Measurements from ENCODE around the gene HOXC9.

Gene HOXC9

DNA sequence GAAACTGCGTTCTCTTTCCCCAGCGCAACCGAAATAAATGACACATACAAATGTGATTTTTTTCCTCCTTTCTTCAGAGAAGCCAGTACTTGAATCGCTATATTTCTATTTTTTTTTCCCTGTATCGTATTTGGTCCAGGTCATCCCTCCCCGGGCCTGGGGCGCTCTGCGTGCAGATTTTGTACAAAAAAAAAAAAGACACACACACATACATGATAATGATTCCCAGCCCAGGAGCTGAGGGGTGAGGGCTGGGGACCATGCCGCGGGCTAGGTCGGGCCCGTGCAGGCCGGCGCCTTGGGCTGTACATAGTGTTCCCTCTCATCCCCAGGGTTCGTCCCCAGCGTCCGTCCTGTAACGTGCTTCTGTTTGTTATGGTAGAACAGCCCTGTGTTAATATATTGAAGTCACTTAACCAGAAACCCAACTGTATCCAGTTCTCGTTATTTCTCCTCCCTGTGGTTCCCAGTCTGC, 3.0 kb downstream of the HOXC9 start:
- DNase-seq = no peak

DNA sequence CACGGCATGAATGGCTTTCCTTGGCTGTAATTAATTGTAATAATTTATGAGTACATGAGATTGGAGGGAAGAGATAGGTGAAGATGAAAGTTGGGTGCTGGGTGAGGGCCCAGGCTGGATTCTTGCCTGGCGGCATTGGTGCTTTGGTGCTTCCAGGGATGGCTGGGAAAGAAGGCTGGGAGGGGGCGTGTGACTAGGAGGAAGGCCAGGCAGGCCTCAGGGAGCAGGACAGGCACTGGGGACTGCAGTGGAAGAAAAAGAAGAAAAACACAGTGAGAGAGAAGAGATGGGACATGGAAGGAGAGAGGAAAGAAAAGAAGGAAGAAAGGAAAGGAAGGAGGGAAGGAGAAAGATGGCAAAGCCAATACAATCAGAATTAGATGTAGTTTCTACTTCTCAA, 3.7 kb downstream of the HOXC9 start:
- DNase-seq = no peak

DNA sequence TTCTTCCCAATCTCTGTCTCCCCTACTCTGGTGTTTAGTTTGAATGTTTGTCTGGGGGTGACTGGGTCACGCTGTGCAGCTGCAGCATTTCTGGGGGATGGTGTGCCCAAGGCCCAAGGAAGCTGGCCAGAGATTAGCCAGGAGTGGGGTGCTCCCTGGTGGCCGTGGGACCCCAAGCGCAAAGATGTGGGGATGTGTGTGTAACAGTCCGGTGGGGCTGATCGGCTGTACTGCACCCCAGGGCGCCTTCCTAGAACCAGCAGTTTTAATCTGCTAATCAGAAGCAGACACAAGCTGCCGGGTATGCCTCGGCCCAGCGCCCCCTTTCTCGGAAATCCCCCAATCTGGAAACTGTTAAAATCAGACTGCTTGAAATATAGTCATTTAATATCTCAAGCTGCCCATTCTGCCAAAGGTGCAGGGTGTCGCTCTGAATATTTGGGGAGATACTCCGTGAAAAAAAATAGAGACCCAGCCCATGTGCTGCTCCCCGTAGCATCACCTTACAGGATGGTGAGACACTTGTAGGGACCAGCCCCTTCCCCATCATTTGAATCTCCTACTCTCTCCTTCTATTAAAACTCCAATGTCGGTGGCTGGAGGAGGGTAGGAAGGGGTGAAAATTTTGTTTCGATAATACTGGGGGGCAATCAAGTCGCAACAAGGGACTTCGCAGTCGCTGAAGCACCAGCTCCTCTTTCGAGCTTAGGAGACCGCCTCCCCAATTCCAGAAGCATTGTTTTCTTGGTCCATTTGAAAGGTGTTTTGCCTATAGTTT, 4.3 kb downstream of the HOXC9 start:
- DNase-seq = peak; percentile 42

DNA sequence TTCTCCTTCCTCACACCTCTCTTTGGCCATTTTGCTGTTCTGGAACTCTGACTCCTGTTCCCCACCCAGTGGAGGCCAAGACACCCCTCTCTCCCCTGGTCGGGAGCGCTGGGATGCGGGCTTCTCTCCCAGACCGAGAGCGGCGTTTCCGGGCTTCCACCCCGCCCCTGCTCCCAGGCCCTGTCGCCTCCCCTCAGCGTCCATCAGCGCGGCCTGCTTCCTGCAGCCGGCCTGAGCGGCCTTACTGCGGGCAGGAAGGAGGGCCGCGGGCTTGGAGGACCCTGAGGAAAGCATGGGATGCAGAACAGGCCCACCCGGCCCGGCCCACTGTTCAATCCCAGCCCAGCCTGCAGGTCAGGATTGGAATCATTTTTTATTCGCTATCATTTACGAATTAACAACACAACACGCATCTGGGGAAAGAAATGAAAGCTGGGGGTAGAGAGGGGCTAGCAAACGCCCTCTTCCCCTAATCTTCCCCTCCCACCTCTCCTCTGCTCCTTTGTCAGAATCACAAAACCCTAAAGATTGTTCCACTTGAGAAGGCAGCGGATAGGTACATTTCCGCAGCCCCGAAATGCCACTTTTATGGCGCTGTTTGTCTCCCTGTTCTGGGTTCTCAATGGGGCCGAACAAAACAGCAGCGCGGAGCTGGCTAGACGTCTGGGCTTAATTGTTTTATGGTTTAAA, 5.0 kb downstream of the HOXC9 start:
- DNase-seq = peak; percentile 45

DNA sequence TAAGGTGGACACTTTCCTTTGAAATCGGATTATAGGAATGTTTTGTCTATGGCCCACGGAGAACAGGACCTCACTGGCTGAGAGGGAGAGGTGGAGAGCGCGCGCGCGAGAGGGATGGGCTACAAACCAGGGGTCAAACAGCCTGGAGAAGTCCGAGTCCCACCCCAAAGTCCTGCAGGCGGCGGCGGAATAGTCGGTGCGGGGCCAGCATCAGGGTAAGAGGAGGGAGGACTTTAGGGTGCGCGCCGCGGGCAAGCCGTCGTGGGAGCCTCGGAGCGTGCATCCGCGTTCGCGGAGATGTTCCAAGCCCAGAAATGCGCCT, 5.5 kb downstream of the HOXC9 start:
- DNase-seq = no peak

DNA sequence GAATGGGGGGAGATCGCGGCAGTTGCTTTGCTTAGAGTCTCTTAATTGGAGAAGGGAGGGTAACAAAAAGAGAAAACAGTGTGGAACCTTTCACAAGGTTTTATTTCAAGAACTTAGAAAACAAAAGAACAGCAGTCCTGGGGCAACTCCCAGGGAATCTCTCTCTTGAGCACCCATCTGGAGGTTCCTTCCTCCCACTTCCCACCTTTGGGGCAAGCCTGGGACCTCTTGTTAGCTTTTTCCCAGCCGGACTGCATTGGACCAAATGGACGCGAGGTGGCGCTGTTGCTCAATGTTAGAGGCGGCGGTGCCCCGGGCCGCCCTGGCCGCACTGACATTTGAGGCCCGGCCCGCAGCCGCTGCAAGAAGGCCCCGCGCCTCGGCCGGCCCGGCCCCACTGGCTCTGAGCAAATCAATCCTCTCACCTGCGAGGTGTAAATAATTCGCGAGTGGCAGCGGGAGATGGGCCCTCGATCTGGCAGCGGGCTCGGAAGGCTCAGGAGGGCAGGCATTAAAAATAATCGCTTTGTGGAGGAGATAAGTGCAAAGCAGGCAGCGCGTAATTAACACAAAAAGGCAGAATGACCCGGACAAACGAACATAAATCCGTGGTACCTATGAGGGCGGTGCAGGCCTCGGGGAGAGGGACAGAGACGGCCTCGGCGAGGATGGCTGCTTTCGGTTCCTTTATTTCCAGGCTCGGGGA, 6.0 kb downstream of the HOXC9 start:
- peak; percentile 83 for DNase-seq

DNA sequence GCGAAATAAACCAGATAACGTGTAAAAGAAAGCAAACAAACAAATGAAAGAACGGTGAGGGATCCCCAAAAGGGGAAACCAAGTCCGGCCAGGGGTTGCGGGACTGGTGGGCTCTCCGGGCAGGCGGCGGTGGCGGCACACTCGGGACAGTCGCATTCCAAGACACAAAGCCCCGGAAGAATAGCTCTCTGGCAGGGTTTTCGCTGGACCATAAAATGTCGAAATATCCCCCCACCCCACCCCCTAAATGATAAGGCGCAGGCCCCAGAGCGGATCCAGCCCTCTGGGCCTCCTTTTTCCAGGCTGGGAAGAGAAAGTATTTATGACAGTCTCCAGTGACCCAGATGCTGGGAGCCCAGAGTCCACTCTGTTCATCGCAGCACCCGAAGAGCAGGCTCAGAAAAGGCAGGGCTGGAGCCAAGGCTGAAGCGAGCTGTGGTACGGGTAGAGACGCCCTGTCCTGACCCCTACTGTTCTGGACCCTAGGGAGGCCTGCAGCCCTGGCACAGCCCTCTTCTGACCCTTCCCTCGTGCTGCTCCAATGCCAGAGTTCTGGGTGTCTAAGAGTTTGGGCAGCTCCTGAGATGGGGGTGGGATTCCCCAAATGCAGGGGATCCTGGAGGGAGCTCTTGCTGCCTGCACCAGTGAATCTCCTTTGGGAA, 6.7 kb downstream of the HOXC9 start:
- DNase-seq = no peak

DNA sequence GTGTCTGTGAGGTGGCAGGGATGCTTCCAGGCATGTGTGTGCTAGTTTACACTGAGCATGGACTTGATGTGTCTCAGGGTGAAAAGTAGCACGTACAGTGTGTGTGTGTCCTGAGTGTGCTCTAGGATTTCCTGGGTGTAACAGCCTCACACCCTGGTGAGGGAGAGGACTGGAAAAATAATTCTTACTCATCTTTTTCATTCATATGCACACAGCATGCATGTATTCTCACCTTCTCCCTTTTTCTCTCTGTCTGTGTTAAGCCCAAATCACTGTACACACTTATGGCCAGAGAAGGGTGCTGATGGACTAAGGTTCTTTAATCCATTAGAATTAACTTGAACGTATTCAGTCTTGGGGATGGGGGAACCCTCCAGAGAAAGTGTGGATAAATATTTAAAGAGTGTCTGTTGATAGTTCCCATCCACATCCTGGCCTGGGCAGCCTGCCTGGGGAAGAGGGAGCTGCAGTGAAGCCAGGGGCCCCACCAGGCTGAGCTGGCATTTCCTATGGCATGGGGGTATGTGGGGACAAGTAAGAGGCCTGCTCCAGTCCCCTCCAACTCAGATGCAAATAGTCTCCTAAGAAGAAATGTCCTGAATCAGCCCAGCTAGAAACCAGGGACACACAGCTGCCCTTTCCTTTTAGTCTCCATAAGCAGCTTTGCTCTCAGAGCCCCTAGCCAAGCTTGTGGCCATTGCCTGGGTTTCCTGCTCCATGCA, 7.7 kb downstream of the HOXC9 start:
- no peak for DNase-seq

DNA sequence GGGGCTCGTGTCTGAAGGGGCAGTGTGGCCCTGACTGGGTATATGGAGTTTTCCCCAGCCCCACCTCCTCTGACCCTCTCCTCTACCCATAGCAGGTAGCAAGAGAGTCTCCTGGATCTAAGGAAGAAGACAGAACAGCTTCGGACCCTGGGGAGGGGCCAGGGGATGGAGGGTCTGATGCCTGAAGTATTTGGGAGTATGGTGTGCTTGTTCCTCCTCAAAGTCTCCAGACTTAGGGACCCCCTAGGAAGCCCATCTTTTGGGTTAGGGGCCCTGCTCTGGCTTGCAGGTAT, 8.2 kb downstream of the HOXC9 start:
- no peak for DNase-seq

DNA sequence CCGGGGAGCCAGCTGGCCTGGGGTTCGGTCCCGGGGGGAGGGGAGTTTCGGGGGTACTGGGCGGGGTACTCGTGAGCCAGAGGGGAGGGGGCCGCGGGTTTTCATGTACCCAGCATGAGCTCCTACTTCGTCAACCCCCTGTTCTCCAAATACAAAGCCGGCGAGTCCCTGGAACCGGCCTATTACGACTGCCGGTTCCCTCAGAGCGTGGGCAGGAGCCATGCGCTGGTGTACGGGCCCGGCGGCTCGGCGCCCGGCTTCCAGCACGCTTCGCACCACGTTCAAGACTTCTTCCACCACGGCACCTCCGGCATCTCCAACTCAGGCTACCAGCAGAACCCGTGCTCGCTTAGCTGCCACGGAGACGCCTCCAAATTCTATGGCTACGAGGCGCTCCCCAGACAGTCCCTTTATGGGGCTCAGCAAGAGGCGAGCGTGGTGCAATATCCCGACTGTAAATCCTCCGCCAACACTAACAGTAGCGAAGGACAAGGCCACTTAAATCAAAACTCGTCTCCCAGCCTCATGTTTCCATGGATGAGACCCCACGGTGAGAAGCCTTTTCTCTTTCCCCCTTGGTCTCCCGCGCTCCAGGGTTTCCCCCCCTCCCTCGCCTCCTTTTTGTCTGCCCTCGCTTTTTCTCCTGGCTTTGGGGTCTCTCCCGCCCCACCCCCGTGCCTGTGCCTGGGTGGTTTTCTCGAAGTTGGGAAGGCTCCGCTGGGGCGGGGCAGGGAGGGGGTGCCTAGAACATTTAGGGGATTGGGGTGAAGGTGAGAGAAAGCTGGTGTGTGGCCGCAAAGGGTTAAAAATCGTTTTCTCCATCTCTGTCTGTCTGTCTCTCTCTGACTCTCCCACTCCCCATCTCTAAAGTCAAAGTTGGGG, 9.5 kb downstream of the HOXC9 start:
- DNase-seq = no peak

DNA sequence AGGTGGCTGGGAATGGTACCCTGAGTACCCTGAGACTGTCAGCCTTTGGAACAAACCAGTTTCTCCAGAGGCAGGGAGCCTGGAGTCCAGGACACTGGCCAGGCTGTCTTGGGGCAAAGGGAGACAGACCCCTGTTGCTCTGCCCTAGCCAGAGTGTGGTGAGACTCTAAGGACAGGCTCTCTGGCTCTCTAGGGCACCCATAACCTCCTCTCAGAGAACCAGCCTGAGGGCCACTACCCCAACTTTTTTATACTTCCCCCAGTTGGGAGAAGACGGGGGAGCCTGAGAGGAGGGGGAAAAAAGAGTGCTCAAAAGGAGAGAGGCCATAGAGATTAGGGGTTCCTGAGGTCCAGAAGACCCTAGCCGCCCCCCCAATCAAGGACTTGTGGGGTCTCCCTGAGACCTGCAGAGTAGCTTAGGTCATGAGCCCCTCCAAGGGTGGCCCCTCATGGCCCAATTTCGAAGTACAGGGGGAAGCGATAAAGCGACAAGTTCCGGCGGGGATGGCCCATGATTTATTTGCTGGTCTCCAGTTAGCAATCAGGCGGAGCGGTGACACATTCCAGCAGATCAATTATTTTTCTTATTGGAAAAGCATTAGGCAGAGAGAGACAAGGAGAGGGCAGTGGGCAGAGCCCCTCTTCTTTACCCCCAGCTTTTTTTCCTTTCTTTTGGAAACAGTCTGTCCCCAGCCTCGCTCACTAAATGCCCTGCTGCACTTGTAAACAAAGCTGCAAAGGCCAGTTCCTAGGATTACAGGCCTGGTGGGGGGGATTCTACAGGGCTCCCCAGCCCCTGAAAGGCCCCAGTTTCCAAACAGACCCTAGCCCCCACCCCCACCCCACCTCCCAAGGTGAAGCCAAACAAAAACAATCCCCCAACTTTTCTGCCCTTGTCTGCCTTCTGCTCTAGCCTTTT, 10.4 kb downstream of the HOXC9 start:
- no peak for DNase-seq

DNA sequence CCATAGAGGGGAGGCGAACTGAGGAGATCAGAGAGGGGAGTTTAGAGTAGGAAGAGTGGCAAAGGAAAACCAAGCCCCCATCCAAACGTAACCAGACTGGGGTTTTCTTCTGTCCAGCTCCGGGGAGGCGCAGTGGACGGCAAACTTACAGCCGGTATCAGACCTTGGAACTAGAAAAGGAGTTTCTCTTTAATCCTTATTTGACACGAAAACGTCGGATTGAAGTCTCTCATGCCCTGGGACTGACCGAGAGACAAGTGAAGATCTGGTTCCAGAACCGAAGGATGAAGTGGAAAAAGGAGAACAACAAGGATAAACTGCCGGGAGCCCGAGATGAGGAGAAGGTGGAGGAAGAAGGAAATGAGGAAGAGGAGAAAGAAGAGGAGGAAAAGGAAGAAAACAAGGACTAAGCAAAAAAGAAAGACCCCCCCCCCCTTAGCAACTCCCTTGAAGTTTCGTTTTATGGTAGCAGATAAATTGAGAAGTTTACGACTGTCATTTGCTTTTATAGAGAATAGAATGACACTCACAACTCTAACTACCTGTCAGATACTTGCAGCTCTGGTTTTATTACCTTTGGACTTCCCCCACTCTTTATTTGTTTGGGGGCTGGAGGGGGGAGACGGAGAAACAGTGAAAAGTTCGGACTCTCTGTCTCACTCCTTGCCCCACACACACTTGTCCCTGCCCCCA, 11.2 kb downstream of the HOXC9 start:
- no peak for DNase-seq

DNA sequence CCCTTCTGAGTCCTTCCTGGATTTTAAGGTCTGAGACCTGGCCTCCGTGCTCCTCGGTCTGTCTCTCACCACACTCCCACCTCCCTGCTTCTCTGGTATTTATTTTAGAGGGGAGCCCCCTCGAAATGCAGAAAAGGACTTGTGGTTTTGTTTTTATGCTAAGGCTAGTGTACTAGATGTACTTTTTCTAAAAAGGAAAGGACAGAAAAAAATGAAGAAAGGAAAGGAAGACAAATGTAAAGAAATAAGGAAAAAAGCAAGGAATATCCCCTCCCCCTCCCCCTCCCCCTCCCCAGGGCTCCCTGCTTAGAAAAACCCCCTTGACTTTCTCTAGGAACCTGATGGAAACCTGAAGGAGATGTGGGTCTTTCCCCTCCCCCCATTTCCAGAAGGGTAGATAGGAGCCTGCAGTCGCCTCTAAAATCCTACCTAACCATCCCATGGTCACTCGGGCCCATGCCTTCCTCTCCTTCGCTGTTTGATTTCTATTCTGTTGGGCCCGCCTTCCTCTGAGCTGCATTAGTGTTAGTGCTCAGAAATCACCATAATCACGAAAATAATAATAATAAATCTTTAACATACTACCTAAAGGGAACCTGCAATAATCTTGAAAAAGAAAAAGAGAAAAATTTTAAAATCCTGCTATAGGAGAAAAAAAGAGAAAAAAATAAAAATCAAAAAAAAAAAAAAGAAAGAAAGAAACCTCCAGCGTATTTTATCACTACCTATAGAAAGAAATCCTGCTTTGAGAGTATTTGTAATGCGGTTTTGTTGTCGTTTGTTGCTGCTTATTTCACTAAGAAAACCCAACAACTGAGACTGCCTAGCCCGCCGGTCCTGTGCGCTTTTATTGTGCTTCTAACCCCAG, 11.9 kb downstream of the HOXC9 start:
- DNase-seq = no peak

DNA sequence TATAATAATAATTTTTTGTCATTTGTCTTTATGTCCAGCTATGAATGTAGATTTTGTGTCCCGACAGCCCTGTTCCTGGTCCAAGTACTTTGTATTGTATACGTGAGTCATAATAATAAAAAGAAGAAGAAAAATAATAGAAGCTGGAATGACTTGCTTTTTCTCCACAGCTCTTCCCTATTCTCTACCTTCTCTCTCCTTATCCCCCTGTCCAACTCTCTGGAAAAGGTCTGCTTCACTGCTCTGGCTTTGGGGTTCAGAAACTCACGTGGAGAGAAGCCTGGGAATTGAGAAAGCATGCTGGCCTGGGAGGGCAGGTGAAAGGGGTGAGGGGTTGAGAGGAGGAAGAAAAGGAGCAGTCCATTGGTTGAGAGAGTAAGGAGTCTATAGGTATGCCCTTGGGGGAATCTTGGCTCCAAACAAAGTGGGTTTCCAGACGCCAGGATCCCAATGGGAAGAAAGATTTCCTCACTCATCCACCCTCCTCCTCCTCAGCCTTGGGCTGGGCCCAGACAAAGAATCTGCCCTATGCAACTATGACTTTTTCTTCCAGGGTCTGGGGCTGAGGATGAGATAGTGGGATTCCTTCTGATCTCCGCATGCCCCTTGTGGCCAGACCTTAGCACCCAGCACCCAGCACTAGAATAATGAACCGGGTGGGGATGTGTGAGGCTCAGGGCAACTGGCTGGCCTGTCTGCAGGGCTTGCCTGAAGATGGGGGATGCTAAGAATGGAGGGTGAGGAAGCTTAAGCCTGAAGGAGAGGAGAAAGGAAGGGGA, 12.9 kb downstream of the HOXC9 start:
- no peak for DNase-seq

DNA sequence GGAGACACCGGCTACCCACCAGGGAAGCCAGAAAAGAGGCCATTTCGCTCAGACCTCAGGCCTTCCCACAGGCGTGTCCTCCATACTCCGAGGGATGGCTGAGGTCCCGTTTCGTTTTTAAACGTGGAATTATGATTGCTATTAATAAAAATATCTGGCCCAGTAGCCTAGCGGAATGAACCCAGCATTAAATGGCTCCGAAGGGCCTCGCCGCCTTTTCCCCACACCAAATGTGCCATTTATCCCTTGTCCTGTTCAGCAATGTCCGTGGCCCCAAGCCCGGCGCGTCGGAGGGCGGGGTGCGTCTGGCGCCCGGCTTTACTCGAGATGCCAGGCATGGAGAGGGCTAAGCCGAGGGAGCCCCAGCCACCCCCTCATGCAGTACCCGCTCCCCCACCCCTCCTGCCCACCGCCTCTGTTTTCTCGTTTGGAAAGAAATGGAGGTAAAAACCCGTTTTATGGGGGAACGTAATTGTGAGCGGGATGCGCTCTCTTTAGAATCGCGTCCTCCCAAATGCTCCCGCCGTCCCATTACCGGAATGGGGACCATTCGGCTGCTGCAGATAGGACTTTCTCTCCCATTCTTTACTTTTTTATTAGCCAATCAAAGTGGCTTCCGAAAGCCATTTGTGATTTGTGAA, 14.5 kb downstream of the HOXC9 start:
- DNase-seq = no peak

DNA sequence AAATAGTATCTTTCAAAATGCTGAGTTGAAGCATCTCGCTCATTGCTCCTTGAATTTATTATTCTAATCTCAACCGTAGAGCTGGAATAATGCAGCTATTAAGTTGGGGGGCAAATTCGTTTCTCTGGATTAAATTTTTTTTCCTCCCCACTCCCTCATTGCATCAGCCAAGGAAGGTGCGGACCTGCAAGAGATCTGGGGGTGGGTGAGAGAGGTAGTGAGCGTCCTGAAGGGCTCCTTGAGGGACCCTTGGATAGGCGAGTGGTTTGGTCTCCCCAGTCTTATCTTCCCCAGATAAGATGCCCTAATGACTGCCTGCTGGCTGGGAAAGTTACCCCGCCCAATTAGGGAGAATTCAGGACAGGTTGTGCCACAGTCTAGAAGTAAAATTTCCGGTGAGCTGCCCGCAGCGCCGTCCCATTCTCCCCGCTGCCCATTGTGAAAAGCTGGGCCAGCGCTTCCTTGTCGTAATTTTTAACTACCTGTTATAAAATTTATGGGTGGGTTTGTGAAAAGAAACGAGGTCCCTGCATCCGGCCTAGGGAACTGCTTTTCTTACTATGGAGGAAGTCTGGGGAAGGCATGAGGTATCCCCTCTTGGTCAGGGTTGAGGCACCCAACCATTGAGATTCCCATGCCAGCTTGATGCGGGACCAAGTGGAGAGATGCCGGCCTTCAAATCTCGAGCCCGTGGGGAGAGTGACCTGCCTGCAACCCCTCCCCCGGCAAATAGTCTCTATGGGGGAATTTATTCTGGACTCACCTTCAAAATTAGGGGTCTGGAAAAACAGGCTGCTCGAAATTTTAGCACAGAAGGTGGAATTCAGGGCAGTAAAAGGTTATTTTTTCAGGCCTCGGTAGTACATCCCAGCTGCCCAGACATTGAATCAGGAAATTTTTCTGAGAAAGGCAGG, 15.3 kb downstream of the HOXC9 start:
- no peak for DNase-seq

DNA sequence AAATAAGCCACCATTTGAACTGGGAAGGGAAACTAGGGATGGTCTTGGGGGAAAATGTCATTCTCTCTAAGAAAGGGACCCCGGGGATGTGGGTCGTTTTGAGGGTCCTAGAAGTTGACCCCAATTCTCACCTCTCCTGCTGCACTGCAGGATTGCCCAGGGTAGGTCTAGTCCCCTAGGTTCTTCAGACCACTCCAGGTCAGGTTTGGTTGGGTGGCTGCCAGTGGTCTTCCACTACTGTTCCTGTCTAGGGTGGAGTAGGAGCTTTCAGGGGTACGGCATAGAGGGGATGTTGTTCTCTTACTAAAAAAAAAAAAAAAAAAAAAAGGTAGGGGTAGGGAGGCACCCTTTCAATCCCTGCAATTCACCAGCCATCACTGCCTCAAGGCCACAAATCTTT, 16.1 kb downstream of the HOXC9 start:
- no peak for DNase-seq
